Stimulated activated CD8-positive, alpha-beta memory T cell treated with anti-CD3 and anti-CD28 coated beads, Interleukin-15, amount 100 ng/mL, for 1 hour (primary cell): ENCODE measurements around the gene GOLGA3.
"Not testable (repeated sequence)": the region's sequence is repeated elsewhere in the genome, so short reads cannot be mapped to it uniquely, and the experiment has no call there.

Experiments
- DNase-seq: peaks from one replicate; pipeline ENCODE4 v3.0.0-alpha.2; 2020; ENCODE audit warnings: low read depth

Gene GOLGA3

DNA sequence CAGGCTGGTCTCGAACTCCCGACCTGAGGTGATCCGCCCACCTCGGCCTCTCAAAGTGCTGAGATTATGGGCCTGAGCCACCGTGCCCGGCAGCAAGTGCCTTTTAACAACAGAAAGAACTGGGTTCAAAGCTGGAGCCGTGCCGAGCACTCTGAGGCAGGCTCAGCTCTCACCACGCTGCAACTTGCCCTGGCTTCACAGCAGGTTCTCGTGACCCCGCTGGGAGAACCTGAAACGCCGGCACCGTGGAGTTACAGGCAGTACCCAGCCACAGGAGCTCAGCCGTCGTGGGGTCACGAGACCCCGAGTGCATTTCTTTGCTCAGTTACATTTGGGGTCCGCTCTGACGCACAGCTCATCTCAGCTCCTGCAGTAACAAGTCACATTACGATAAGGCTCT lies 14.4 kb downstream of the GOLGA3 start:
- no peak for DNase-seq

DNA sequence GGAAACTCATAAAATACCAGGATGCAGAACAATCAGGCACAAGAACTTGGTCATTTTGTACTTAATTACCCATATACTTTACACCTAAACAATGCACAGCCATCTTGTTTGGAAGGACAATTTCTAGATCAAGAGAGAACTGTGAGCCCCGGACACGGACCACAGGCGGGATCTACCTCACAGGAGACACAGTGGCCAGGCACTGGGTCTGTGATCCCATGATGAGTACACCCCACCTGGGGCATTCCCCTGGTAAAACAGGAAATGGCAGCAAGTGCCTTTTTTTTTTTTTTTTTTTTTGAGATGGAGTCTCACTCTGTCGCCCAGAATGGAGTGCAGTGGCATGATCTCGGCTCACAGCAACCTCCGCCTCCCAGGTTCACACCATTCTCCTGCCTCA lies 15.2 kb downstream of the GOLGA3 start:
- DNase-seq = no peak

DNA sequence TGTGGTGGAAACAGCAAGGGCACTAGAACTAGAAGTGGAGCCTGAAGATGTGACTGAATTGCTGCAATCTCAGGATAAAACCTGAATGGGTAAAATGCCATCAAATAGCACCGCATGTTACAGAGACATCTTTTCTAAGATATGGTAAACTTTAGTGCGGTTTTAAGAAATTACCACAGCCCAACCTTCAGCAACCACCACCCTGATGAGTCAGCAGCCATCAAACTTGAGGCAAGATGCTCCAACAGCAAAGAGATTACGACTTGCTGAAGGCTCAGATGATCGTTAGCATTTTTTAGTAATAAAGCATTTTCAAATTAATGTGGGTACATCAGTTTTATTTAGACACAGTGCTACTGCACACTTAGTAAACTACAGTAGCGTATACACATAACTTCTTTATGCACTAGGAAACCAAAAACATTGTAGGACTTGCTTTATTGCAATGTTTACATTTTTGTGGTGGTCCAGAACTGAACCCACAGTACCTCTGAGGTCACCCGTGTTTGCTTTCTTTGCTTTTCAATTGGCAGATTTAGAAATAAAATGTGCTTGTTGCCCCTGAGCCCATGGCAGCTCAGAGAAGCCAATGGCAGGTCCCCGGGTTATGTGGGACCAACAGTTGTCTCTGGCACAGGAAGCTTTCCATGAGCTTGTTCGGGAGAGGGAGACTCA lies 15.9 kb downstream of the GOLGA3 start:
- no peak for DNase-seq

DNA sequence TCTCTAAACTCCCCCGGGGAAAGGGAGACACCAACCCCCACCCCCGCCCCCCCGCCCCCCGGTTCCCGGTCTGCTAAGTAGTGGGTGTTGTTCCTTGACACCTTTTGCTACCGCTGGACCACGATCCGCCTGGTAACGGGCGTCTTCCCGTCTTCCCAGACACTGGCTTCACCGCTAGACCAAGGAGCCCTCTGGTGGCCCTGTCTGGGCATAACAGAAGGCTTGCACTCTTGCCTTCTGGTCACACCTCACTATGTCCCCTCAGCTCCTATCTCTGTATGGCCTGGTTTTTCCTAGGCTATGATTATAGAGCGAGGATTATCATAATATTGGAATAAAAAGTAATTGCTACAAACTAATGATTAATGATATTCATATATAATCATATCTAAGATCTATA lies 19.3 kb downstream of the GOLGA3 start:
- DNase-seq = not testable (repeated sequence)

DNA sequence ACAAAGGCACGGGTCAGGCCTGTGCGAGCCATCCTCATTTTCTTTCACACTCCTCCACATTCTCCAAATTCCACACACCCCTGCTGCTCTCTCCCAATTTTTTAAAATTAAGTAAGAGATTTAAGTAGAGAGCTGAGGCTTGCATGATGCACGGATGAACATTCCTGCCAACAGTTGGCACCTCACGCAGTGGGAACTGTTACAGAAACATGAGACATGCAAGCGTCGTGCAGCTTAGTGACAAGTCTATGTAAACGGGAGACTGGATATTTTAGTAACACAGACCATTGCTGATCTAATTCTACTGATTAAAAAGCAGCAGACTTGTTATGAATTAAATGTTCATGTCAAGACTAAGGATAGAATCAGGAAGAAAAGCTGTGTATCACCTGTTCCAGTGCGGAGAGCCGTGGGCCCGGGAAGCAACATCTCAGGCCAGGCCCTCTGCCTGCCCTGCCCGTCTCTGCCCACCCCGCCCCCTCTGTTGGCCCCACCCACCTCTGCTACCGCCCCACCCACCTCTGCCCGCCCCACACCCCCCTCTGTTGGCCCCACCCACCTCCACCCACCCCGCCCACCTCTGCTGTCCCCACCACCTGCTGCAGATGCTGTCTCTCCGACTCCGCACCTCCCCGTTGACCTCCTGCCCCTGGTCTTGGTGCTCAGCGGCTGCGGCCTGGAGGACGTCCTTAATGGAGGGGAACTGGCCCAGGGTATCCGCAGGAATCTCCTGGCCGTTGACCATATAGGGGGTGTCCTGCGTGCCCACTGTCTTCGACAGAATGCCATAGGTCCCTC lies 21.2 kb downstream of the GOLGA3 start:
- no peak for DNase-seq

DNA sequence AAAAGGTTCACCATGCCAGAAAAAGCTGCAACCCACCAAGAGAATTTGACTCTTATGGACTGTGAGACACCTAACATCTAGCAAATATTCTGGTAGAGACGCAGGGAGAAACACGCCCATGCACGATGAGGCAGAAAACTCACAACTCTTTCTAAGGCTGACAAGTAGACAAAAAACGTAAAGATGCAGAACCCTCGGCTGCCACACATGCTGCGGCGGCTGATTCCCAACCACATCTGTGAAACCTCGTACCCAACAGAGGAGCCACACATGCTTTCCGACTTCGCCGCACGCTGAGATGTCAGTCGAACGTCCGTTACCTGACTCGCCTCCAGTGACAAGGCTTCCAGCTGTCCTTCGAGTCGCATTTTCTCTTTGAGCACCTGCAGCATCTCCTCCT lies 21.8 kb downstream of the GOLGA3 start:
- DNase-seq = no peak

DNA sequence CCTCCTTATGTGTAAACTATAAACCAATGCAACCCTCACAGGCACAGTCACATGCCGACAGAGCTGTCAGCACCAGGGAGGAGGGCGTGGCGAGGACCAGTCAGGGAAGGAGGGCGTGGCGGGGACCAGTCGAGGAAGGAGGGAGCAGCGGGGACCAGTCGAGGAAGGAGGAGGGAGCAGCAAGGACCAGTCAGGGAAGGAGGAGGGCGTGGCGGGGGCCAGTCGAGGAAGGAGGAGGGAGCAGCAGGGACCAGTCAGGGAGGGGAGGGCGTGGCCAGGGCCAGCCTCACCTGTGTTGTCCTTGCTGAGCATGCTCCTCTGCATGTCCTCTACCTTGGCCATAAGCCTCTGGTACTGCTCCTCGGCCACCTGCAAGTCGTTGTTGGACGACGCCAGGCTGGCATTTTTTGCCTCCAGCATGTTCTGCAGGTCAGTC lies 24.2 kb downstream of the GOLGA3 start:
- no peak for DNase-seq

DNA sequence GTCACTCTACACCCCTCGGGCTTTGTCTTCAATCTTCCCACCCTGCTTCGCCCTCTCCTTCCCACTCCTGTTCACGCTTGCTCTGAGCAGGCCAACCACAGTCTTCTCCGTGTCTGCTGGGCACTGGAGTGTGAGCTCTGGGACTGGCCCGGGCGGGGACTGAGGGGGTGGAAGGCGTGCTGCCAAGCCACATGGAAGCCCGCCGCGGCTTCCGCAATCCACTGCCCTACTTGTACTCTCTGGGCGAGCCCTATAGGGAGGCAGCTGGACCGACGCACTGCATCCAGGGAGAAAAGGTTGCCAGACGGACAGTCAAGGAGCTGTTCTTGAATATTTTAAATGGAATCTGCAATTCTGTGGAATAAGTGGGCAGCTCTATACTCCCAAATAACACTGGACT lies 24.8 kb downstream of the GOLGA3 start:
- no peak for DNase-seq

DNA sequence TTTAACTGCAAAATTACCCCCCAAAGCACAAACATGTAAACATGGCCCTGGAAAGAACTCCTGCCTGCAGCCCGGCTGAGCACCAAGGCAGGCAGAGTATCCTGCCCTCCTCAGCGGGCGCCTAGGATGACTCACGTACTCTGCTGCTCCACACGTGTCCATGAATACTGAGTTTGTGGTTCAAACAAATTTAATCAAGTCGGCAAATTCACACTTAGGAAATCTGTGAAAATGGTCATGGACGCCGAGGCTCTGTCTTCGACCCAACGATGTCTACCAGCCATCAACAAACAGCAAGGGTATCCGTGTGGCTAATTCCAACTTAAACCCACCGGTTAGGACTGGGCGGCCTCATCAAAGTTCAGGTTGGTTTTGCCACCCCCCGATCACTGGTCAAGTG lies 25.5 kb downstream of the GOLGA3 start:
- no peak for DNase-seq

DNA sequence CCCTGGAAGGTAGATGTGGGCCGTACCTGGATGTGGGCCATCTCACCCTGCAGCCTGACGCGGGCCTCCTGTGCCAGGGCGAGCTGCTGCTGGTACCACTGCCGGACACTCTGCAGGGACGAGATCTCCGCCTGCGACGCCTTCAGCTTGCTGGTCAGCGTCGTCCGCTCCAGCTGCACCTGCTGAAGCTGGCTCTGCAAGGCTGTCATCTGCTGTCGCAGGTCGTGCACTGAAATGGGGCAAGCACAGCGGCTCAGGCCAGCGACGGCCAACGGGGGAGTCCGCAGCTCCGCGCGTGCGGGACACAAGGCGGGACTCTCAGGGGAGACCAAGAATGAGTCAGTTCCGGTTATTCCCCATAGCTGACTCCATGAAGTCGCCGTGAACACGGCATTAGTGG lies 26.9 kb downstream of the GOLGA3 start:
- DNase-seq = no peak

DNA sequence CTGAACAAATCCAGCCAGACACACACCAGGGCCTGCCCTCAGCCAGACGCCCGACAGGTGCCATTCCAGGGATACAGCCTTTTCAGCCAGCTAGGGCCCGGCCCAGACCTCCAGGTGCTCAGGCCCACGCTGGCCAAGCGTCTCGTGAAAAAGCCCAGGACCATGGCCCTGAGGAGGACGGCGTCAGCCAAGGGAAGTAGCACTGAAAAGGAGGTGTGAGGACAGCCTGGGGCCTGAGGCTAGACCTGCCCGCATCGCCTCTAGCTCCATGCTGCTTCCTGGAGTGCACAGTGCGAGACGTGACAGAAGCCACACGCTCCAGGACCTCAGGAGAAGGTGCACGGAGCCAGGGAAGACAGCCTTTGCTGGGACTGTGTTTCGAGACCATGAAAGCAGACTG lies 29.8 kb downstream of the GOLGA3 start:
- DNase-seq = no peak

DNA sequence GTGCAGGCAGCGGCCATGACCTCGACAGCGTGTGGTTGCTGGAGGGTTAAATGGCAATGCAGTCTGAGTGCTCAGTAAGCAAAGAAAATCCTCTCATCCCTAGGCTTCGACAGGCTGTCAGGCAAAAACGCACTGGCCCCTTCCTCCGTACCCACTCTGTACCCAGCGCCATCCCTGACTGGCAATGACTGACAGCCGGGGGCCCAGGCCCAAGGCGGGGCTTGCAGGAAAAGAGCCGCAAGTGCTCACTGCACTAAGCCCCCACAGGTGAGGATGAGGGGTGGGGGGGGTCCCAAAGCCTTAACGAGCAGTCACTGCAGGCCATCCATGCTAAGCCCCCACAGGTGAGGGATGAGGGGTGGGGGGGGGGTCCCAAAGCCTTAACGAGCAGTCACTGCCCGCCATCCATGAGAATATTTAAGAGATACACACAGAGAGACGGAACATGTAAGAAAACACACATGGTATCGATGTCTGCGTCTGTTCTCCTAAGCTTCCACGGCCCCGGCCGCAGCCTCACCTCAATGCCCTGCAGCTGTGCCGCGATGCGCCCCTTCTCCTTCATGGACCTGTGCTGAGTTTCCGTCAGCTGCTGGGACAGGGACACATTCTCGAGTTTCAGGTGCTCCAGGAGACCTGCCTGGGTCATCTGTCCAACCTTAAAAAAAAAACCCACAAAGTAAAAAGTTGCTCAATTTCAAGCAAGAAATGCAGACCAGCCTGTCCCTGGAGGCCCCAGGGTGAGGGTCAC lies 30.7 kb downstream of the GOLGA3 start:
- no peak for DNase-seq

DNA sequence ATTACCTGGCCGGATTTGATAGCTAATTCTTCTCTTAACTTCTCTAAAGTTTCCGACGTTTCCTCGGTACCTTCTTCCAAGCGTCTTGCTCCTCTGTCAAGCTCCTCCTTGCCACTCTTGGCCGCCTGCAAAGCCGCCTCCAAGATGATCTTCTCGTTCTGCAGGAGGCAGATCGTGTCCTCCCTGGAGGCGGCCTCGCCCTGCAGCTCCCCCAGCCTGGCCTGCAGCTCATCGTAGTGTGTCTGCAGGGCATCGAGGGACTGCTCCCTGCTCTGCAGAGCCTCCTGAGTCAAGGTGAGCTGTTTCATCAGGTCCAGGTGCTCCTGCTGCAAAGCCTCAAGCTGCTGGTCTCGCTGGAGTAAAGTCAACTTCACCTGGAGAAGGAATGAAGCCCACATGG lies 32.8 kb downstream of the GOLGA3 start:
- DNase-seq = no peak

DNA sequence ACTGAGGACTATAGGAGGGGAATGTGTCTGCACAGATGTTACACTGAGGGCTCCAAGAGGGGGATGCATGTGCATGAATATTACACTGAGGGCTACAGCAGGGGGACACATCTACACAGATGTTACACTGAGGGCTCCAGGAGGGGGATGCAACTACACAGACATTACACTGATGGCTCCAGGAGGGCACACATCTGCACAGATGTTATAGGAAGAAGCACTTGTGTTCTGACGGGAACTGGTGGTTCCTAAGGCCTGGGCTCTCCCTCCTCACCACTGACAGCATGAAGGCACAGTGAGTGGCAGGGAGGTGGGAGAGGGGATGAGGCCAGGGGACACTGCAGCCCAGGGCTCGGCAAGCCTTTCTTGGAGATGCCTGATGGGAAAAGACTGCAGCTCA lies 36.7 kb downstream of the GOLGA3 start:
- DNase-seq = not testable (repeated sequence)

DNA sequence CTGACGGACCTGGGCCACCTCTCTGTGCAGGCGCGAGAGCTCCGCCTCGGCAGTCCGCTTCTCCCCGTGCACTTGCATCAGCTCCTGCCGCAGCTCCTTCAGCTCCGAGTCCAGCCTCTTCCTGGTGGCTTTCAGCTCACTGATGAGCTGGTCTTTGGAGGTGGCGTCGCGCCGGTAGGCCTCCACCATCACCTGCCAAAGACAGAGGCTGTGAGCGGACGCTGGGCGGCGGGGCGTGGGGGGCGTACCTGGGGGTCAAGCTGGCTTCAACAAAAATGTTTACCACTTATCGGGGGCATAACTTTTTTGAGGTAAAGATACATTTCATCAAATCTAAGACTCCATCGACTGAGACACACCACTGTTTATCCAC lies 39.6 kb downstream of the GOLGA3 start:
- no peak for DNase-seq

DNA sequence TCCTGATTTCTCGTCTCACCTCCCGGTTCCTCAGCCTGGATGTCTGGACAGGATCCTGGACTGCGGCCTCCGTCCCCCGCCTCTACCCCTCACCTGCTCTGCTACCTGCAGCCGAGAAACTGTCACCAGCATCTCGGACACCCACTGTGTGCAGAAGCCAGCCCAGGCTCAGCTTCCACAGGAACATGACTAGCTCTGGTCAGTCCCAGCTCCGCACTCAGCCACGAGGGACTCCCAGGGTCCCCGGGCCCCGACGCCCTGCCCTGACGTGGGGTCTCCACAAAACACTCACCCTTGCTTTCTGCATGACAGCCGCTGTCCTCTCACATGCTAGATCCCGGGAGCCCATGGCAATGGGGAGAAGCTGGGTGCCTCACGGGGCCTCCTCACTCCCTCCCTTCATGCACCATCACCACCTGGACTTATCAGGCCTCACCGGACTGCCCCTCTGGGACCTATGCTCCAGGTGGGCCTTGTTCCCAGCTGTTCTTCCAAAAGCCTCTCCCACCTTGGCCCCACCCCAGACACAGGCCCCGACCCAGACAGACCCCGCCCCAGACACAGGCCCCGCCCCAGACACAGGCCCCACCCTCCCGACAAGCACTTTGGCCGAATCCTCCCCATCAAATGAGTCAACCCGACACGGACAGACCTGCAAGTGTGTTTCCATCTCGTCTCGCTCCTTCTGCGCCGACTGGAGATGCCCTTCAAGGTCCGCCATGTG lies 40.1 kb downstream of the GOLGA3 start:
- DNase-seq = no peak

DNA sequence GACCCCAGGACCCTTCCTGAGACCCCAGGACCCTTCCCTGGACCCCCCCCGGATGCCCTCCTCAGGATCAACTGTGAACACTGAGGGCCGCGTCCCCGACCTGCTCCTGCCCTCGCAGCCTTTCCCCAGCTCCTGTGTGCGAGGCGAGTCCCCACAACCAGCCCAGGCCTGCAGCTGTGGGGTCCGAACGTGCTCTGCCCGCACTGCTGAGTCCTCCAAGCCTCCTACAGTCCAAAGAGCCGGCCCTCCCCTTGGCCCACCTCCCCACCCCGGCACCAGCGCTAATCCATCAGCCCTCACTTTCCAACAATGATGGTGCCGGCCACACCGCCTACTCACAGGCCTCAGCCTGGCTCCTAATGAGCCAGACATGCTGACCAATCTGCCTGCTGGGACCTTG lies 40.8 kb downstream of the GOLGA3 start:
- no peak for DNase-seq

DNA sequence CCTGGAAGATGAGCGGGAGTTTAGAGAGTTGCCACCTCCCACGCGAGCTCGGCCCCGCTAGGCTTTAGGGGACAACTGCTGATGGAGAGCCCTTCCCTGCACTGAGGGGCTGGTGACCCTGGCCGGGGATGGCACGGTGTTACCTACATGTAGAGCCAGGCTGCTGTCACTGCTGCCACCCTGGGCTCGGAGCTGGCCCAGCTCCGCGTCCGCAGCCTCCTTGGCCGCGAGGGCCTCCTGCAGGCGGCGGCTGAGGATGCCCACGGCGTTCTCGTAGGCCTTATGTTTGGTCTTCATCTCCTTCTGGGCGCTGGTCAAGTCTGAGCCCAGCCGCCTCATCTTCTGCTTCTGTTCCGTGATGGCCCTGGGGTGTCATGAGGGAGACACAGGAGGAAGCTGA lies 42.5 kb downstream of the GOLGA3 start:
- DNase-seq = no peak

DNA sequence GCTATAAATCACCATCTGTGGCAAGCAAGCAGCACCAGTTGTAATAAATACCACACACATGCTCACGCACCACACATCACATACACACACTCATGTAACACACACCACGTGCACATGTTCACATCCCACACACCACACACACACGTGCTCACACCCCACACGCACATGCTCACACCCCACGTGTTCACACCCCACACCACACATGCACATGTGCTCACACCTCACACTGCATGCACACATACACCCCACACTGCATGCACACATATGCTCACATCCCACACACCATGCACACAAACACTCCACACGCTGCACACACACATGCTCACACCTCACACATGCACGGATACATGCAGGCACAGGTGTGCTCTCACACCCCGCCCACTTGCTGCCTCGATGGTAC lies 44.1 kb downstream of the GOLGA3 start:
- no peak for DNase-seq

DNA sequence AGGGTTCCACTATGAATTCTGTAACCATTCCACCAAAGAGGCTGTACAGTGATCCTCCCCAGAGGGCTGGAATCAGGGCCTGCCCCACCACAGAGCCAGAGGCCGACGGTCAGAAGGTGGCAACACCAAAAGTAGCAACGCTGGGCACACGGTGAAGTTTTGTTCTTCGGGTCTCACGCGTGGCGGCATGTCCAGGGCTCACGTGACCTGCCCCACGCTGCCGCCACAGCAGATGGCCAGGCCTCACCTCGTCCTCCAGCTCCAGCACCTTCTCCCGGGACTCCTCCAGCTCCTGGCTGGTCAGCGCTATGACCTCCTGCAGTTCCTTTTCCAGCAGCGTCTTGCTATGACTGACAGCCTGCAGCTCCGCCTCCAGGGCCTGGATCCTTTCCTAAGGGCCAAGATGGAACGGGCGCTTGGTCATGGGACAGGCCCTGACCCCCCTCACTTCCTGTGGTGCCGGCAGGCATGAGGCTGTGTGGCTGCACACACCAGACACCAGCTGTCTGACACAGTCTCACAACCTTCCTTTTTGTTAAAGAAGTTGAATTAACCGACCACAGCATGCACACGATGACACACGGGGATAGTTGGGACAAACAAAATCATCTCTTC lies 44.6 kb downstream of the GOLGA3 start:
- DNase-seq = no peak

DNA sequence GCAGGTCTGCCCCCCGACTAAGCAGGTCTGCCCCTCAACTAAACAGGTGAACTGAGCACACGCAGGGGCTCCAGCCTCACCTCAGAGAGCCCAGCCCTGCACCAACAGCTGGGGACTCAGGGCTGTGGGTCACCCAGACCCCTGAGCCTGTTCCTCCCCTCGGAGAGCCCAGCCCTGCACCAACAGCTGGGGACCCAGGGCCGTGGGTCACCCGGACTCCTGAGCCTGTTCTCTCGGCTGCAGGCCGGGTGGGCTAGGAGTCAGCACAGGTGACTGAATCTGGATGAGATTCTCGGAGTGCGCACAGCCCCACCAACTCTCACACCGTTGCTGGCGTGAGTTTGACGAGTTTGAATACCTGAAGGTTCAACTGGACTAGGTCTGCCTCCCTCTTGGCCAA lies 46.7 kb downstream of the GOLGA3 start:
- no peak for DNase-seq

DNA sequence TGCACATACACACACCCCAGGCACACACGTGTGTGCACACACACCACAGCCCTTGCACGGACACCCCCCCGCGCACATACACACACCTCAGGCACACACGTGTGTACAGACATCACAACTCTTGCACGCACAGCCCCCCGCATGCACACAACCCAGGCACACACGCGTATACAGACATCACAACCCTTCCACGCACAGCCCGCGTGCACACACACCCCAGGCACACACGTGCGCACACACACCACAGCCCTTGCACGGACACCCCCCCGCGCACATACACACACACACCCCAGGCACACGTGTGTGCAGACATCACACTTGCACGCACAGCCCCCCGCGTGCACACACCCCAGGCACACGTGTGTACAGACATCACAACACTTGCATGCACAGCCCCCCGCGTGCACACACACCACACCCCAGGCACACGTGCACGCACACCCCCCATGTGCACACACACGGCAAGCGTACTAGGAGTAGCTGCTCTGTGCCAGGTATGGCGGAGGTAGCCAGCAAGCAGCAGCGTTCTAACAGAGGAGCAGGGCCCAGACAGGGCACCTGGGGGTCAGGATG lies 48.8 kb downstream of the GOLGA3 start:
- DNase-seq = no peak
